ENCODE results near the gene HELT.
A peak's percentile ranks its signal among the peaks of the same experiment; 100 is the strongest.
"Not testable (repeated sequence)": the region's sequence is repeated elsewhere in the genome, so short reads cannot be mapped to it uniquely, and the experiment has no call there.

HELT gene

GRCh38 chr4:184988611-184989010, 29.7 kb upstream of the HELT start:
- Histone ChIP-seq H3K9ac (ENCODE audit: low read depth, low read length) (no peak overlapping the region), H3K27me3 (ENCODE audit: insufficient read depth, low read length) (no peaks in the 10 kb centered on the region), H3K36me3 (ENCODE audit: insufficient read depth, low read depth, low read length) (no peaks in the 10 kb centered on the region), H3K4me1 (ENCODE audit: insufficient read depth, low read length) (no peaks in the 10 kb centered on the region), H3K9me3 (ENCODE audit: insufficient read depth, low read depth, low read length) (no peaks in the 10 kb centered on the region), H3K4me3 (ENCODE audit: low read length) (no peak overlapping the region), H3K27ac (ENCODE audit: low read length) (no peak overlapping the region)

- not testable (repeated sequence) for H3K27ac ChIP-seq (ENCODE audit: low read length); H3K27me3 ChIP-seq (ENCODE audit: insufficient read depth, low read length); H3K36me3 ChIP-seq (ENCODE audit: insufficient read depth, low read depth, low read length); H3K4me3 ChIP-seq (ENCODE audit: low read length); H3K4me1 ChIP-seq (ENCODE audit: insufficient read depth, low read length); H3K9ac ChIP-seq (ENCODE audit: low read depth, low read length); H3K9me3 ChIP-seq (ENCODE audit: insufficient read depth, low read depth, low read length)
These were observed 29.0 kb upstream of the HELT start for GRCh38 chr4:184989283-184989682.

DNA sequence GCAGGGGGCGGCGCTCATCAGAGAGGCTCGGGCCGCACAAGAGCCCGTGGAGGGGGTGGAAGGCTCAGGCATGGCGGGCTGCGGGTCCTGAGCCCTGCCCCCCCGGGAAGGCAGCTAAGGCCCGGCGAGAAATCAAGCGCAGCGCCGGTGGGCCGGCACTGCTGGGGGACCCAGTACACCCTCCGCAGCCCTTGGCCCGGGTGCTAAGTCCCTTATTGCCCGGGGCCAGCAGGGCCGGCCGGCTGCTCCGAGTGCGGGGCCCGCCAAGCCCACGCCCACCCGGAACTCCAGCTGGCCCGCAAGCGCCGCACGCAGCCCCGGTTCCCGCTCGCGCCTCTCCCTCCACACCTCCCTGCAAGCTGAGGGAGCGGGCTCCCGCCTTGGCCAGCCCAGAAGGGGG, 28.2 kb upstream of the HELT start:
- not testable (repeated sequence) for H3K36me3 ChIP-seq (ENCODE audit: insufficient read depth, low read depth, low read length); H3K4me1 ChIP-seq (ENCODE audit: insufficient read depth, low read length); H3K4me3 ChIP-seq (ENCODE audit: low read length); H3K27ac ChIP-seq (ENCODE audit: low read length); H3K27me3 ChIP-seq (ENCODE audit: insufficient read depth, low read length); H3K9ac ChIP-seq (ENCODE audit: low read depth, low read length); H3K9me3 ChIP-seq (ENCODE audit: insufficient read depth, low read depth, low read length)

- Histone ChIP-seq H3K4me3 (ENCODE audit: low read length) (no peak overlapping the region), H3K4me1 (ENCODE audit: insufficient read depth, low read length) (no peaks in the 10 kb centered on the region), H3K27me3 (ENCODE audit: insufficient read depth, low read length) (no peaks in the 10 kb centered on the region), H3K9ac (ENCODE audit: low read depth, low read length) (no peak overlapping the region), H3K36me3 (ENCODE audit: insufficient read depth, low read depth, low read length) (no peaks in the 10 kb centered on the region), H3K27ac (ENCODE audit: low read length) (no peak overlapping the region), H3K9me3 (ENCODE audit: insufficient read depth, low read depth, low read length) (no peaks in the 10 kb centered on the region)
These were observed 26.4 kb upstream of the HELT start for GRCh38 chr4:184991860-184992259.

GRCh38 chr4:184992422-184992821, 25.9 kb upstream of the HELT start:
- Histone ChIP-seq H3K4me3 (ENCODE audit: low read length) (no peak overlapping the region), H3K4me1 (ENCODE audit: insufficient read depth, low read length) (no peaks in the 10 kb centered on the region), H3K27me3 (ENCODE audit: insufficient read depth, low read length) (no peaks in the 10 kb centered on the region), H3K9me3 (ENCODE audit: insufficient read depth, low read depth, low read length) (no peaks in the 10 kb centered on the region), H3K27ac (ENCODE audit: low read length) (no peak overlapping the region), H3K9ac (ENCODE audit: low read depth, low read length) (no peak overlapping the region), H3K36me3 (ENCODE audit: insufficient read depth, low read depth, low read length) (no peaks in the 10 kb centered on the region)

DNA sequence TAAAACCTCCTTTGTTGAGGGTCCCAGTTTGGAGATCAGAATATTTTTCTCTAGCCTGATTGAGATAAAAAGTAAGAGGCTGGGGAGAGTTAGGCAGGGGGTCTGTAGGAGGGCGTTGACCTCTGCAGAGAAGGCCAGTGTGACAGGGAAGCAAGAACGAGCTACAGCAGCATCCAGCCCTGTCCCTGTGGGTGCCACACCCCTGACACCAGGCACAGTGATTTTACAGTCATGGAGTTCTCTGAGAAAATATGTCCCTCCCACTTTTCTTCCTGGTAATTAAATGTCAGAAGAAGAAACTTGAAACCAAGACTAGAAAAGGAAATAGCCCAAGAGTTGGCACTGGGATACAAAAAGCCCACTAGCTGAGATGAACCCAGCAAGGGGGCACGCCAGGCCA, 25.0 kb upstream of the HELT start:
- H3K4me3 ChIP-seq (ENCODE audit: low read length) = no peak overlapping the region
- no peaks in the 10 kb centered on the region for H3K36me3 ChIP-seq (ENCODE audit: insufficient read depth, low read depth, low read length)
- H3K9ac ChIP-seq (ENCODE audit: low read depth, low read length) = no peak overlapping the region
- no peaks in the 10 kb centered on the region for H3K27me3 ChIP-seq (ENCODE audit: insufficient read depth, low read length)
- no peaks in the 10 kb centered on the region for H3K9me3 ChIP-seq (ENCODE audit: insufficient read depth, low read depth, low read length)
- H3K27ac ChIP-seq (ENCODE audit: low read length) = no peak overlapping the region
- no peaks in the 10 kb centered on the region for H3K4me1 ChIP-seq (ENCODE audit: insufficient read depth, low read length)

GRCh38 chr4:184994010-184994622, 24.2 kb upstream of the HELT start:
- no peak overlapping the region for H3K27ac ChIP-seq (ENCODE audit: low read length)
- H3K4me1 ChIP-seq (ENCODE audit: insufficient read depth, low read length) = no peaks in the 10 kb centered on the region
- no peaks in the 10 kb centered on the region for H3K36me3 ChIP-seq (ENCODE audit: insufficient read depth, low read depth, low read length)
- H3K9ac ChIP-seq (ENCODE audit: low read depth, low read length) = no peak overlapping the region
- H3K9me3 ChIP-seq (ENCODE audit: insufficient read depth, low read depth, low read length) = no peaks in the 10 kb centered on the region
- no peak overlapping the region for H3K4me3 ChIP-seq (ENCODE audit: low read length)
- H3K27me3 ChIP-seq (ENCODE audit: insufficient read depth, low read length) = no peaks in the 10 kb centered on the region

- no peak overlapping the region for H3K9ac ChIP-seq (ENCODE audit: low read depth, low read length)
- H3K27ac ChIP-seq (ENCODE audit: low read length) = no peak overlapping the region
- H3K9me3 ChIP-seq (ENCODE audit: insufficient read depth, low read depth, low read length) = no peaks in the 10 kb centered on the region
- H3K27me3 ChIP-seq (ENCODE audit: insufficient read depth, low read length) = no peaks in the 10 kb centered on the region
- no peaks in the 10 kb centered on the region for H3K4me1 ChIP-seq (ENCODE audit: insufficient read depth, low read length)
- no peak overlapping the region for H3K4me3 ChIP-seq (ENCODE audit: low read length)
- no peaks in the 10 kb centered on the region for H3K36me3 ChIP-seq (ENCODE audit: insufficient read depth, low read depth, low read length)
These were observed 23.7 kb upstream of the HELT start for GRCh38 chr4:184994623-184995010.

DNA sequence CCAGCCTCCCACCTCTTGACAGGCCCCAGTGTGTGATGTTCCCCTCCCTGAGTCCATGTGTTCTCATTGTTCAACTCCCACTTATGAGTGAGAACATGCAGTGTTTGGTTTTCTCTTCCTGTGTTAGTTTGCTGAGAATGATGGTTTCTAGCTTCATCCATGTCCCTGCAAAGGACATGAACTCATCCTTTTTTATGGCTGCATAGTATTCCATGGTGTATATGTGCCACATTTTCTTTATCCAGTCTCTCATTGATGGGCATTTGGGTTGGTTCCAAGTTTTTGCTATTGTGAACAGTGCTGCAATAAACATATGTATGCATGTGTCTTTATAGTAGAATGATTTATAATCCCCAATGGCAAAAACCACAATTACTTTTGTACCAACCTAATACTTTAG, 20.6 kb upstream of the HELT start:
- H3K27me3 ChIP-seq (ENCODE audit: insufficient read depth, low read length); H3K9ac ChIP-seq (ENCODE audit: low read depth, low read length); H3K4me1 ChIP-seq (ENCODE audit: insufficient read depth, low read length); H3K36me3 ChIP-seq (ENCODE audit: insufficient read depth, low read depth, low read length); H3K27ac ChIP-seq (ENCODE audit: low read length); H3K9me3 ChIP-seq (ENCODE audit: insufficient read depth, low read depth, low read length); H3K4me3 ChIP-seq (ENCODE audit: low read length): not testable (repeated sequence)

GRCh38 chr4:185002784-185003183, 15.5 kb upstream of the HELT start:
- Histone ChIP-seq H3K36me3 (ENCODE audit: insufficient read depth, low read depth, low read length) (no peaks in the 10 kb centered on the region), H3K27me3 (ENCODE audit: insufficient read depth, low read length) (peaks cover 40% of the 10 kb centered on the region), H3K27ac (ENCODE audit: low read length) (no peak overlapping the region), H3K4me1 (ENCODE audit: insufficient read depth, low read length) (no peaks in the 10 kb centered on the region), H3K4me3 (ENCODE audit: low read length) (no peak overlapping the region), H3K9me3 (ENCODE audit: insufficient read depth, low read depth, low read length) (no peaks in the 10 kb centered on the region), H3K9ac (ENCODE audit: low read depth, low read length) (no peak overlapping the region)

DNA sequence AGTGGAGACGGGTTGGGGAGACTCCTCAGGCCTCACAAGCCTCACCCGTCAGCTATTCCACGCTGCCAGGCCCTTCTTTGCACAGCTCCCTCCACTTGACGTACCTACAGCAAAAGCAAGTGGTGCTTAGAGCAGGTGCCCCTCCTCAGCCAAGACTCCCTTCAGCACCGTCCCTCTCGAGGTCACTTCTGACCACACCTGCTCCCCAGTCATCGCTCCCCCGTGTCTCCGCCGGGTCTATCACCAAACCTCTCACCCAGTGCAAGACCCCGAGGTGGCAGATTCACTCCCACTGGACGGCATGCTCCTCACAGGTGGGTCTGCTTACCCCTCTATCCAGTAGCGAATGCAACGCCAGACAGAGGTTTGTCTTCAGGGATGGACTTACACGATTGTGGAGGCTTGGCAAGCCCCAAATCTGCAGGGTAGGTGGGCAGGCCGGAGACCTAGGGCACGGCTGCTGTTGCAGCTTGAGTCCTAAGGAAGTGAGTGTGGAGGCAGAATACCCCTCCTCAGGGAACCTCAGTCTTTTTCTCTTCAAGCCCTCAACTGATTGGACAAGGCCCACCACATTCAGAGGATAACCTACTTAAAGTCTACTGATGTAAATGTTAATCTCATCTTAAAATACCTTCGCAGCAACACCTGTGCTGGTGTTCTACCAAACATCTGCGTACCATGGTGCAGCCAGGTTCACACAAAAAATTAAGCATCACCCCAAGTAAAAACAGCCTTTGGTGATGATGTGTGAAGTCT, 14.5 kb upstream of the HELT start:
- Histone ChIP-seq H3K36me3 (ENCODE audit: insufficient read depth, low read depth, low read length) (no peaks in the 10 kb centered on the region), H3K4me3 (ENCODE audit: low read length) (no peak overlapping the region), H3K27me3 (ENCODE audit: insufficient read depth, low read length) (peaks cover 50% of the 10 kb centered on the region), H3K9ac (ENCODE audit: low read depth, low read length) (no peak overlapping the region), H3K9me3 (ENCODE audit: insufficient read depth, low read depth, low read length) (no peaks in the 10 kb centered on the region), H3K4me1 (ENCODE audit: insufficient read depth, low read length) (no peaks in the 10 kb centered on the region), H3K27ac (ENCODE audit: low read length) (no peak overlapping the region)

GRCh38 chr4:185004562-185005218, 13.6 kb upstream of the HELT start:
- H3K27ac ChIP-seq (ENCODE audit: low read length) = no peak overlapping the region
- H3K4me3 ChIP-seq (ENCODE audit: low read length) = peak overlapping the region; percentile 63; the same call in 1 of the 2 replicates

More at GRCh38 chr4:185004562-185005218, 13.6 kb upstream of the HELT start:
- Histone ChIP-seq H3K4me1 (ENCODE audit: insufficient read depth, low read length) (no peaks in the 10 kb centered on the region), H3K9ac (ENCODE audit: low read depth, low read length) (peak overlapping the region; percentile 23; the same call in 1 of the 2 replicates), H3K36me3 (ENCODE audit: insufficient read depth, low read depth, low read length) (no peaks in the 10 kb centered on the region), H3K27me3 (ENCODE audit: insufficient read depth, low read length) (peaks cover 59% of the 10 kb centered on the region), H3K9me3 (ENCODE audit: insufficient read depth, low read depth, low read length) (no peaks in the 10 kb centered on the region)

Measured in iPS-20b (cell line).